Fibroblast of lung (primary cell): Measurements from ENCODE around the gene CEMIP. TPM values are rescaled to one million over a fixed set of nuclear protein-coding genes. Genes with fewer than 3 reads are reported as not detected.

Experiments used
- DNase-seq, 2 donors: peaks; one replicate each; pipeline versions ENCODE4 v3.0.0 to v3.0.0-alpha.2; 2010; ENCODE audit warnings: low read depth in 2 of 2
- H2AFZ ChIP-seq: 2 replicates; pipeline ENCODE4 v1.5.1; 2012; ENCODE audit warnings: low read length, control low read depth, inconsistent platforms
- H3K27ac ChIP-seq: 2 replicates; pipeline ENCODE4 v1.5.1; 2011; ENCODE audit warnings: low read length, control low read depth; ENCODE audit not compliant: insufficient read depth
- H3K27me3 ChIP-seq: 2 replicates; pipeline ENCODE4 v1.5.1; 2011; ENCODE audit warnings: mild to moderate bottlenecking, low read length; ENCODE audit not compliant: control insufficient read depth, insufficient read depth
- H3K36me3 ChIP-seq: 2 replicates; pipeline ENCODE4 v1.5.1; 2011; ENCODE audit warnings: low read length; ENCODE audit not compliant: control insufficient read depth, insufficient read depth
- H3K4me1 ChIP-seq: 2 replicates; pipeline ENCODE4 v1.5.1; 2011; ENCODE audit warnings: low read length; ENCODE audit not compliant: control insufficient read depth, insufficient read depth; ENCODE audit errors: extremely low read depth
- H3K4me2 ChIP-seq: 2 replicates; pipeline ENCODE4 v1.5.1; 2011; ENCODE audit warnings: low read length, control low read depth; ENCODE audit not compliant: insufficient read depth; ENCODE audit errors: extremely low read depth
- H3K4me3 ChIP-seq, 4 experiments: fragments of 200-600 bp in 1 of 4; sonication (generic) in 1 of 4; replicated peaks in 1 of 4; 2 replicates each; pipeline ENCODE4 v1.5.1; 2011 to 2016; ENCODE audit warnings: low read length in 4 of 4, low read depth in 3 of 4, mild to moderate bottlenecking in 3 of 4, control low read depth in 2 of 4, inconsistent platforms in 1 of 4, mixed read lengths in 1 of 4; ENCODE audit not compliant: insufficient read depth in 1 of 4; ENCODE audit errors: control extremely low read depth in 1 of 4
- H3K79me2 ChIP-seq: 2 replicates; pipeline ENCODE4 v1.5.1; 2012; ENCODE audit warnings: mild to moderate bottlenecking, low read length, inconsistent platforms; ENCODE audit not compliant: control insufficient read depth, insufficient read depth
- H3K9ac ChIP-seq: 2 replicates; pipeline ENCODE4 v1.5.1; 2011; ENCODE audit warnings: mild to moderate bottlenecking, low read length, control low read depth; ENCODE audit not compliant: insufficient read depth
- H3K9me3 ChIP-seq: 2 replicates; pipeline ENCODE4 v1.5.1; 2012; ENCODE audit warnings: low read depth, low read length; ENCODE audit not compliant: control insufficient read depth, insufficient read depth
- H4K20me1 ChIP-seq: 2 replicates; pipeline ENCODE4 v1.5.1; 2011; ENCODE audit warnings: low read length; ENCODE audit not compliant: control insufficient read depth, insufficient read depth; ENCODE audit errors: extremely low read depth
- EZH2 ChIP-seq: IDR thresholded peaks from 2 replicates; pipeline ENCODE4 v1.5.1; 2012; ENCODE audit warnings: low read length, control low read depth, mild to moderate bottlenecking; ENCODE audit errors: missing control alignments
- polyA plus RNA-seq, 2 donors: library from polyadenylated mRNA; depleted of rRNA in 1 of 2; stranded (reverse) in 1 of 2; unstranded in 1 of 2; fragments of >200 nt; gene quantifications; 2 replicates each; pipeline ENCODE4 v1.2.1, GENCODE V29; 2011 to 2012; ENCODE audit warnings: missing spikeins in 1 of 2
- total RNA-seq: library from RNA; depleted of rRNA; stranded (reverse); fragments of >200 nt; gene quantifications from 2 replicates; pipeline ENCODE4 v1.2.1, GENCODE V29; 2014
- TF ChIP-seq, protein P1 (sequence below), 2 donors: IDR thresholded peaks in 1 of 2; conservative IDR thresholded peaks in 1 of 2; 1 replicate in 1 of 2; 2 replicates in 1 of 2; pipeline ENCODE4 v1.5.1; 2011 to 2012; ENCODE audit warnings: low read length in 2 of 2, control low read depth in 1 of 2, inconsistent platforms in 1 of 2, low read depth in 1 of 2, mild to moderate bottlenecking in 1 of 2

The CEMIP gene
- total and polyA plus RNA-seq, 2 donors (not counting 1 experiment from before 2014, with no cell fraction given): 946 to 1,190 TPM

DNA sequence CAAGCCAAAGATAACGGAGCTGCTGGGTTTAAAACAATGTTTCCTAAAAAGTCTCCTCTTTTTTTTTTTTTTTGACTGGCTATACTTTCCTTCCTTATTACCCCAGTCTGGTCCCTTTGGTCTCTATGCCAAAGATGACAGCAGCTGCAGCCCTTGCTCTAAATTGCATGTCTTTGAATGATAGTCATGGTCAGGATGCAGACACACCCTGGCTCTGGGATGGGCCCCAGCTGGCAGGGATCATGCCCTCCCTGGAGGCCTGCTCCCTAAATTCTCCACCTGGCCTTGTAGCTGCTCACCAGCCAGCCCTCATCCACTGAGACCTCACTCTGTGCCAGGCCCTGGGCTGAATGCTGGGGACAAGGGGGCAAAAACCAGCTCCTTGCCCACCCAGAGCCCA, 114.6 kb downstream of the CEMIP start:
- Histone ChIP-seq H3K27ac (no peak overlapping the region), H2AFZ (no peak overlapping the region), H3K4me2 (no peak overlapping the region), H3K9ac (no peak overlapping the region), H3K9me3 (no peaks in the 10 kb centered on the region), H3K4me1 (no peaks in the 10 kb centered on the region), H3K36me3 (peaks cover 16% of the 10 kb centered on the region), H3K27me3 (no peaks in the 10 kb centered on the region), H4K20me1 (no peaks in the 10 kb centered on the region), H3K4me3 (no peak overlapping the region), H3K79me2 (no peaks in the 10 kb centered on the region)
- DNase-seq: peak in 1 of 2 donors; percentile 5
- TF ChIP-seq EZH2: no peak
- TF ChIP-seq, protein P1, sequence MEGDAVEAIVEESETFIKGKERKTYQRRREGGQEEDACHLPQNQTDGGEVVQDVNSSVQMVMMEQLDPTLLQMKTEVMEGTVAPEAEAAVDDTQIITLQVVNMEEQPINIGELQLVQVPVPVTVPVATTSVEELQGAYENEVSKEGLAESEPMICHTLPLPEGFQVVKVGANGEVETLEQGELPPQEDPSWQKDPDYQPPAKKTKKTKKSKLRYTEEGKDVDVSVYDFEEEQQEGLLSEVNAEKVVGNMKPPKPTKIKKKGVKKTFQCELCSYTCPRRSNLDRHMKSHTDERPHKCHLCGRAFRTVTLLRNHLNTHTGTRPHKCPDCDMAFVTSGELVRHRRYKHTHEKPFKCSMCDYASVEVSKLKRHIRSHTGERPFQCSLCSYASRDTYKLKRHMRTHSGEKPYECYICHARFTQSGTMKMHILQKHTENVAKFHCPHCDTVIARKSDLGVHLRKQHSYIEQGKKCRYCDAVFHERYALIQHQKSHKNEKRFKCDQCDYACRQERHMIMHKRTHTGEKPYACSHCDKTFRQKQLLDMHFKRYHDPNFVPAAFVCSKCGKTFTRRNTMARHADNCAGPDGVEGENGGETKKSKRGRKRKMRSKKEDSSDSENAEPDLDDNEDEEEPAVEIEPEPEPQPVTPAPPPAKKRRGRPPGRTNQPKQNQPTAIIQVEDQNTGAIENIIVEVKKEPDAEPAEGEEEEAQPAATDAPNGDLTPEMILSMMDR (conservative IDR thresholded peaks at IDR 0.05 in 1 of 2, IDR thresholded peaks at IDR 0.05 in 1 of 2; ENCODE audit: low read depth in 1 of 2, low read length in 2 of 2): no peak

DNA sequence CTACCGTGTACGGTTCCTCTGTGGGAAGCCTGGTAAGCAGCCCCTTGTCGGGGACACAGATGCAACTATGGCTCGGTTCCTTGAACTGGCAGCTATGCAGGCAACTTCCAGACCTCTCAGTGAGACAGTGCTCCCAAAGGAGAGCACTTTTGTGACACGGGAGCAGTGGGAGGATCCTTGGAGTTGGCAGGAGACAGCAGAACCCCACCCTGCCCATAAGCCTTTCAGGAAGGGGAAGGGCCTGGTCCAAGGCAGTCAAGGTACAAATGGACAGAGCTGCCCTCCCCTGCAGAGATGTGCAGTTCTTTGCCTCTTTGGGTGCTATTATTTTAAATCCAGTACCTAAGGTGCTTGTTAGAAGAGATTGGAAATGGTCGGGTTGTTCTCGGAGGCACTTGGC, 115.9 kb downstream of the CEMIP start:
- H3K4me3 ChIP-seq: no peak overlapping the region
- no peak overlapping the region for H3K4me2 ChIP-seq
- no peak overlapping the region for H2AFZ ChIP-seq
- no peaks in the 10 kb centered on the region for H3K27me3 ChIP-seq
- H3K79me2 ChIP-seq: no peaks in the 10 kb centered on the region
- no peak overlapping the region for H3K27ac ChIP-seq
- no peaks in the 10 kb centered on the region for H3K4me1 ChIP-seq
- peaks cover 20% of the 10 kb centered on the region for H3K36me3 ChIP-seq
- no peaks in the 10 kb centered on the region for H4K20me1 ChIP-seq
- H3K9me3 ChIP-seq: no peaks in the 10 kb centered on the region
- no peak for DNase-seq
- no peak for TF ChIP-seq EZH2
- TF ChIP-seq, protein P1 (conservative IDR thresholded peaks at IDR 0.05 in 1 of 2, IDR thresholded peaks at IDR 0.05 in 1 of 2; ENCODE audit: low read depth in 1 of 2, low read length in 2 of 2): no peak
- H3K9ac ChIP-seq: no peak overlapping the region

DNA sequence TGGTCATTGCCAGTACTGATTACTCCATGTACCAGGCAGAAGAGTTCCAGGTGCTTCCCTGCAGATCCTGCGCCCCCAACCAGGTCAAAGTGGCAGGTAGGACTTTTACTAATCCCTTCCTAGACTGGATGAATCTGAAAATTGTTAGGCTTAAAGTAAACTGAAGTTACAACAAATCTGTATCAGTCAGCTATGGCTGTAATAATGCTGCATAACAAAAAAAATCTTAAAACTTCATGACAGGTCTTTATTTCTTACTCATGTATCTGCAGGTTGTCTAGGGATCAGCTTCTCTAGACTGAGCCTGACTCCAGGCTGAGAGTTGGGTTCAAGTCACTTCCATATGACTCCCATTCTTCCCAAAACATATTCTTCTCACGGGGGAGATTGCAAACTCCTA, 116.8 kb downstream of the CEMIP start:
- Histone ChIP-seq H3K4me3 (no peak overlapping the region), H3K4me1 (no peaks in the 10 kb centered on the region), H4K20me1 (no peaks in the 10 kb centered on the region), H3K27me3 (no peaks in the 10 kb centered on the region), H3K4me2 (no peak overlapping the region), H3K27ac (no peak overlapping the region), H3K36me3 (peaks cover 18% of the 10 kb centered on the region), H2AFZ (no peak overlapping the region), H3K79me2 (no peaks in the 10 kb centered on the region), H3K9me3 (no peaks in the 10 kb centered on the region), H3K9ac (no peak overlapping the region)
- DNase-seq: no peak
- no peak for TF ChIP-seq EZH2
- TF ChIP-seq, protein P1 (conservative IDR thresholded peaks at IDR 0.05 in 1 of 2, IDR thresholded peaks at IDR 0.05 in 1 of 2; ENCODE audit: low read depth in 1 of 2, low read length in 2 of 2): no peak
